ENCODE results near the gene RNF208. TPM values are rescaled to one million over a fixed set of nuclear protein-coding genes. Genes with fewer than 3 reads are reported as not detected.

RNF208 gene
- total RNA-seq, 5 donors from 2014 or later (not counting 1 experiment from before 2014, with no cell fraction given): 0.56 to 1.6 (median 1.5) TPM

GRCh38 chr9:137232101-137232500 is 10.1 kb upstream of the RNF208 start:
- ChIA-PET CTCF (no interaction called here), POLR2A (no interaction called here)
- Mint-ChIP-seq H3K9me3 (no peaks in the 10 kb centered on the region), H3K27ac (no peak overlapping the region), H3K36me3 (no peaks in the 10 kb centered on the region), H3K4me1 (peaks cover 4 to 15% (median 6%) of the 10 kb centered on the region in 3 donors), H3K4me3 (no peak overlapping the region), H3K27me3 (peaks cover 4 to 17% of the 10 kb centered on the region in 2 donors)
- DNase-seq: no peak
- Histone ChIP-seq H3K4me1 (ENCODE audit: control insufficient read depth in 1 of 2, extremely low read depth in 1 of 2, insufficient read depth in 2 of 2, low read length in 2 of 2) (peaks cover 3 to 23% of the 10 kb centered on the region in 2 experiments), H3K9me3 (no peaks in the 10 kb centered on the region), H3K4me3 (ENCODE audit: control insufficient read depth in 1 of 2, extremely low read depth in 1 of 2, low read length in 1 of 2) (no peak overlapping the region), H3K36me3 (ENCODE audit: control insufficient read depth in 2 of 2, extremely low read depth in 1 of 2, insufficient read depth in 1 of 2, low read length in 1 of 2) (no peaks in the 10 kb centered on the region), H3K27me3 (replicated peaks in 1 of 2; ENCODE audit: control insufficient read depth in 2 of 2, extremely low read depth in 1 of 2, insufficient read depth in 2 of 2, low read length in 1 of 2) (peaks cover 0 to 74% of the 10 kb centered on the region in 2 experiments), H3K27ac (ENCODE audit: low read length) (no peak overlapping the region)
- WGBS (ENCODE audit: insufficient coverage): 82% methylated on average over 9 of the region's 10 CpGs
- ATAC-seq (replicated peaks in 1 of 4): no peak

- Histone ChIP-seq H3K4me1 (ENCODE audit: control insufficient read depth in 1 of 2, extremely low read depth in 1 of 2, insufficient read depth in 2 of 2, low read length in 2 of 2) (peaks cover 0 to 17% of the 10 kb centered on the region in 2 experiments), H3K27ac (ENCODE audit: low read length) (no peak overlapping the region), H3K27me3 (replicated peaks in 1 of 2; ENCODE audit: control insufficient read depth in 2 of 2, extremely low read depth in 1 of 2, insufficient read depth in 2 of 2, low read length in 1 of 2) (peaks cover 0 to 80% of the 10 kb centered on the region in 2 experiments), H3K4me3 (ENCODE audit: control insufficient read depth in 1 of 2, extremely low read depth in 1 of 2, low read length in 1 of 2) (no peak overlapping the region), H3K36me3 (ENCODE audit: control insufficient read depth in 2 of 2, extremely low read depth in 1 of 2, insufficient read depth in 1 of 2, low read length in 1 of 2) (no peaks in the 10 kb centered on the region), H3K9me3 (no peaks in the 10 kb centered on the region)
- POLR2A ChIA-PET: no interaction called here
- peaks cover 4 to 17% of the 10 kb centered on the region in 2 donors for H3K27me3 Mint-ChIP-seq
- no peak overlapping the region for H3K27ac Mint-ChIP-seq
- H3K9me3 Mint-ChIP-seq: no peaks in the 10 kb centered on the region
- no peak overlapping the region for H3K4me3 Mint-ChIP-seq
- H3K4me1 Mint-ChIP-seq: peaks cover 2 to 12% (median 6%) of the 10 kb centered on the region in 3 donors
- CTCF ChIA-PET: no interaction called here
- DNase-seq: no peak
- ATAC-seq (replicated peaks in 1 of 4): no peak
- 85% methylated on average over 11 of the region's 23 CpGs for WGBS (ENCODE audit: insufficient coverage)
- no peaks in the 10 kb centered on the region for H3K36me3 Mint-ChIP-seq
These were observed 9.5 kb upstream of the RNF208 start for GRCh38 chr9:137231372-137232039.

- POLR2A ChIA-PET: no interaction called here
- CTCF ChIA-PET: no interaction called here
- H3K36me3 Mint-ChIP-seq: no peaks in the 10 kb centered on the region
- Histone ChIP-seq H3K9me3 (no peaks in the 10 kb centered on the region), H3K36me3 (ENCODE audit: control insufficient read depth in 2 of 2, extremely low read depth in 1 of 2, insufficient read depth in 1 of 2, low read length in 1 of 2) (no peaks in the 10 kb centered on the region), H3K4me1 (ENCODE audit: control insufficient read depth in 1 of 2, extremely low read depth in 1 of 2, insufficient read depth in 2 of 2, low read length in 2 of 2) (peaks cover 0 to 12% of the 10 kb centered on the region in 2 experiments), H3K27me3 (replicated peaks in 1 of 2; ENCODE audit: control insufficient read depth in 2 of 2, extremely low read depth in 1 of 2, insufficient read depth in 2 of 2, low read length in 1 of 2) (peaks cover 0 to 81% of the 10 kb centered on the region in 2 experiments), H3K4me3 (ENCODE audit: control insufficient read depth in 1 of 2, extremely low read depth in 1 of 2, low read length in 1 of 2) (no peak within 1 kb of the TSS), H3K27ac (ENCODE audit: low read length) (no peak within 1 kb of the TSS)
- H3K27me3 Mint-ChIP-seq: peaks cover 4 to 17% of the 10 kb centered on the region in 2 donors
- H3K4me3 Mint-ChIP-seq: no peak within 1 kb of the TSS
- 77% methylated on average over 6 of the region's 14 CpGs for WGBS (ENCODE audit: insufficient coverage)
- no peaks in the 10 kb centered on the region for H3K9me3 Mint-ChIP-seq
- no peak for DNase-seq
- H3K27ac Mint-ChIP-seq: no peak within 1 kb of the TSS
- peaks cover 2 to 10% (median 6%) of the 10 kb centered on the region in 3 donors for H3K4me1 Mint-ChIP-seq
- ATAC-seq (replicated peaks in 1 of 4): no peak
These were observed 8.8 kb upstream of the RNF208 start, which contains the start of gene SLC34A3 for GRCh38 chr9:137230705-137231371. SLC34A3 (plus strand) TSS chr9:137230901; CDS start chr9:137231703, 802 bp downstream.

- no peak overlapping the region for H3K27ac Mint-ChIP-seq
- no peak overlapping the region for H3K4me3 Mint-ChIP-seq
- DNase-seq (no peak), ATAC-seq (replicated peaks in 1 of 4) (no peak)
- peaks cover 0 to 8% of the 10 kb centered on the region in 2 experiments for H3K4me1 ChIP-seq (ENCODE audit: control insufficient read depth in 1 of 2, extremely low read depth in 1 of 2, insufficient read depth in 2 of 2, low read length in 2 of 2)
- no peaks in the 10 kb centered on the region for H3K36me3 ChIP-seq (ENCODE audit: control insufficient read depth in 2 of 2, extremely low read depth in 1 of 2, insufficient read depth in 1 of 2, low read length in 1 of 2)
- ChIA-PET CTCF (no interaction called here), POLR2A (no interaction called here)
- H3K36me3 Mint-ChIP-seq: no peaks in the 10 kb centered on the region
- H3K9me3 Mint-ChIP-seq: no peaks in the 10 kb centered on the region
- H3K27ac ChIP-seq (ENCODE audit: low read length): no peak overlapping the region
- H3K27me3 ChIP-seq (replicated peaks in 1 of 2; ENCODE audit: control insufficient read depth in 2 of 2, extremely low read depth in 1 of 2, insufficient read depth in 2 of 2, low read length in 1 of 2): peaks cover 0 to 75% of the 10 kb centered on the region in 2 experiments
- peaks cover 4 to 16% of the 10 kb centered on the region in 2 donors for H3K27me3 Mint-ChIP-seq
- H3K4me1 Mint-ChIP-seq: peaks cover 2 to 7% (median 6%) of the 10 kb centered on the region in 3 donors
- no peak overlapping the region for H3K4me3 ChIP-seq (ENCODE audit: control insufficient read depth in 1 of 2, extremely low read depth in 1 of 2, low read length in 1 of 2)
- WGBS (ENCODE audit: insufficient coverage): 73% methylated on average over 24 of the region's 31 CpGs
- no peaks in the 10 kb centered on the region for H3K9me3 ChIP-seq
These were observed 8.1 kb upstream of the RNF208 start for GRCh38 chr9:137229903-137230704.

- H3K36me3 Mint-ChIP-seq: no peaks in the 10 kb centered on the region
- no peak overlapping the region for H3K4me3 Mint-ChIP-seq
- no peak for DNase-seq
- ChIA-PET POLR2A (no interaction called here), CTCF (no interaction called here)
- no peak for ATAC-seq (replicated peaks in 1 of 4)
- 83% methylated on average over 24 of the region's 27 CpGs for WGBS (ENCODE audit: insufficient coverage)
- Histone ChIP-seq H3K9me3 (no peaks in the 10 kb centered on the region), H3K27ac (ENCODE audit: low read length) (no peak overlapping the region), H3K4me1 (ENCODE audit: control insufficient read depth in 1 of 2, extremely low read depth in 1 of 2, insufficient read depth in 2 of 2, low read length in 2 of 2) (peaks cover 0 to 13% of the 10 kb centered on the region in 2 experiments), H3K4me3 (ENCODE audit: control insufficient read depth in 1 of 2, extremely low read depth in 1 of 2, low read length in 1 of 2) (no peak overlapping the region), H3K36me3 (ENCODE audit: control insufficient read depth in 2 of 2, extremely low read depth in 1 of 2, insufficient read depth in 1 of 2, low read length in 1 of 2) (no peaks in the 10 kb centered on the region), H3K27me3 (replicated peaks in 1 of 2; ENCODE audit: control insufficient read depth in 2 of 2, extremely low read depth in 1 of 2, insufficient read depth in 2 of 2, low read length in 1 of 2) (peaks cover 0 to 67% of the 10 kb centered on the region in 2 experiments)
- H3K9me3 Mint-ChIP-seq: no peaks in the 10 kb centered on the region
- peaks cover 2 to 6% (median 4%) of the 10 kb centered on the region in 3 donors for H3K4me1 Mint-ChIP-seq
- peaks cover 4 to 12% of the 10 kb centered on the region in 2 donors for H3K27me3 Mint-ChIP-seq
- H3K27ac Mint-ChIP-seq: no peak overlapping the region
These were observed 7.2 kb upstream of the RNF208 start for GRCh38 chr9:137228968-137229896.
